ENCODE data around the gene DNAJC3.

GRCh38 chr13:95797016-95797415 lies 120.1 kb downstream of the DNAJC3 start:
- TF ChIP-seq CTCF (IDR thresholded peaks at IDR 0.05) (no peak), POLR2A (IDR thresholded peaks at IDR 0.05) (no peak)
